Smooth muscle cell of the brain vasculature (primary cell): ENCODE data around the gene RARRES2.

Experiments used
- DNase-seq: peaks from one replicate; pipeline ENCODE4 v3.0.0-alpha.2; 2012; ENCODE audit warnings: low read depth, low spot score

Gene RARRES2

GRCh38 chr7:150377196-150377595 lies 35.8 kb upstream of the RARRES2 start:
- DNase-seq, result no peak

GRCh38 chr7:150376560-150376959 lies 35.1 kb upstream of the RARRES2 start:
- DNase-seq, result no peak

- no peak for DNase-seq
These were observed 34.5 kb upstream of the RARRES2 start for GRCh38 chr7:150375662-150376521.

- no peak for DNase-seq
These were observed 33.0 kb upstream of the RARRES2 start for GRCh38 chr7:150374472-150374871.

DNA sequence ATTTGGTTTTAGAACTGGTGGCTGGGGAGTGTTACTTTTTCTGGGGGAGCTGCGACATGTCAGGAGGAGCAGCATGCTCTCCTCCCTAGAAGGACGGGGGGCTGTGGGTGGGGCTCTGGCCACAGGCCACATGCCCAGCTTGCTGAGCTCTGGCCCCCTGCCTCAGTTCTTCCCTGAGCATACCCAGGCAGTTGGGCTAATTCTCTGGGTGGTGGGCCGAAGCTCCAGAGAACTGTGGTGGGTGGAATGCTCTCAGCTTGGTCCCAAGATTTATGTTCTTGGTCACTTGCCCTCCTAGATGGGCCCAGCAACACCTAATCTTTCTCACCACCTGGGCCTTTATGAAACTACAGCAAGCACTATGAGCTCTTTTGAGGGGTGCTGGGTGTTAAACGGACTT lies 32.6 kb upstream of the RARRES2 start:
- DNase-seq, result no peak

DNA sequence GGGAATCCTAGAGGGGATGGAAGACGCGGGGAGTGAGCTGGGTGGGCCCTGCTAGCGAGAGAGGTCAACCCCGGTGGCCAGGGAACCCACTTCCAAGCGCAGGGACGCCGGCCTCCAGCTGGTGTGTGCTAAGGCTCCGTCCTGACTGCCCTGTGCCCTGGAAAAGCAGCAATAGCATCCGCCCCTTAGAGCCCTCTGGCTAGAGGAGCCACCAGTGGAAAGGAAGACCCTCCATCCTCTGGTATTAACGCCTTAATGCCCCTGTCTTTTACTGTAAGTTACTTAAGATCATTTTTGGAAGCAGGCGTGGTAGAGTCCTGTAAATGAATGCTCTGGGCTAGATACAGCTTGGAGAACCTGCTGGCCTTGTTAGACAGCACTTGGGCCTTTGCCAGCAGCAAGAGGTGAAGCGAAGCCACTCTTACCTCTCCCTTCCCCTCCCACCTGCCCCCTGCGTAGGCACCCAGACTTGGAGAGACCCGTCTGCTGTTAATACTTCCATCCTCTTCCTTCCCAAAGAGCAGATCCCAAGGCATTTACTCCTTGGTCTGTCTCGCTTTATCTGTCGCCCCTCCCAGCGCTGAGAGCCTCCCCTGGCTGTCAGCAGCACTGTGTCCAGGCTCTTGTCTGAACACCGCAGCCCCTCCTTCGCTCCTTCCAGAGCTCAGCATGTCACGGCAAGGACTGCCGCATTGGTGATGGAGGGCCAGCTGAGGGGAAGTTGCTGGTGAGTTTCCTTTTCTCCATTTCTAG lies 31.8 kb upstream of the RARRES2 start:
- no peak for DNase-seq

DNA sequence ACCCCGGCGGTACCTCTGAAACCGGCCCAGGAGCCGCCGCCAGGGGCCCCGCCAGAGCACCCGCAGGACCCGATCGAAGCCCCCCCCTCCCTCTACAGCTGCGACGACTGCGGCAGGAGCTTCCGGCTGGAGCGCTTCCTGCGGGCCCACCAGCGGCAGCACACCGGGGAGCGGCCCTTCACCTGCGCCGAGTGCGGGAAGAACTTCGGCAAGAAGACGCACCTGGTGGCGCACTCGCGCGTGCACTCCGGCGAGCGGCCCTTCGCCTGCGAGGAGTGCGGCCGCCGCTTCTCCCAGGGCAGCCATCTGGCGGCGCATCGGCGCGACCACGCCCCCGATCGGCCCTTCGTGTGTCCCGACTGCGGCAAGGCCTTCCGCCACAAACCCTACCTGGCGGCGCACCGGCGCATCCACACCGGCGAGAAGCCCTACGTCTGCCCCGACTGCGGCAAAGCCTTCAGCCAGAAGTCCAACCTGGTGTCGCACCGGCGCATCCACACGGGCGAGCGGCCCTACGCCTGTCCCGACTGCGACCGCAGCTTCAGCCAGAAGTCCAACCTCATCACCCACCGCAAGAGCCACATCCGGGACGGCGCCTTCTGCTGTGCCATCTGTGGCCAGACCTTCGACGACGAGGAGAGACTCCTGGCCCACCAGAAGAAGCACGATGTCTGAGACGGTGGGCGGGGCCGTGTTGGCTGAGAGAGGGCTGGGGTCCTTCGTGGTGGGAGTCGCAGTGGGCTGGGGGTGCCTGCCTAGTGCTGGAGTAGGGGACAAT lies 31.0 kb upstream of the RARRES2 start:
- no peak for DNase-seq

DNA sequence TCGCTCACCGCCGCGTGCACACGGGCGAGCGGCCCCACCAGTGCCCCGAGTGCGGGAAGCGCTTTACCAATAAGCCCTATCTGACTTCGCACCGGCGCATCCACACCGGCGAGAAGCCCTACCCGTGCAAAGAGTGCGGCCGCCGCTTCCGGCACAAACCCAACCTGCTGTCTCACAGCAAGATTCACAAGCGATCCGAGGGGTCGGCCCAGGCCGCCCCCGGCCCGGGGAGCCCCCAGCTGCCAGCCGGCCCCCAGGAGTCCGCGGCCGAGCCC lies 30.5 kb upstream of the RARRES2 start:
- DNase-seq, result no peak

GRCh38 chr7:150371131-150371995 lies 29.9 kb upstream of the RARRES2 start:
- DNase-seq, result no peak

- DNase-seq, result no peak
These were observed 29.2 kb upstream of the RARRES2 start for GRCh38 chr7:150370612-150371071.

DNA sequence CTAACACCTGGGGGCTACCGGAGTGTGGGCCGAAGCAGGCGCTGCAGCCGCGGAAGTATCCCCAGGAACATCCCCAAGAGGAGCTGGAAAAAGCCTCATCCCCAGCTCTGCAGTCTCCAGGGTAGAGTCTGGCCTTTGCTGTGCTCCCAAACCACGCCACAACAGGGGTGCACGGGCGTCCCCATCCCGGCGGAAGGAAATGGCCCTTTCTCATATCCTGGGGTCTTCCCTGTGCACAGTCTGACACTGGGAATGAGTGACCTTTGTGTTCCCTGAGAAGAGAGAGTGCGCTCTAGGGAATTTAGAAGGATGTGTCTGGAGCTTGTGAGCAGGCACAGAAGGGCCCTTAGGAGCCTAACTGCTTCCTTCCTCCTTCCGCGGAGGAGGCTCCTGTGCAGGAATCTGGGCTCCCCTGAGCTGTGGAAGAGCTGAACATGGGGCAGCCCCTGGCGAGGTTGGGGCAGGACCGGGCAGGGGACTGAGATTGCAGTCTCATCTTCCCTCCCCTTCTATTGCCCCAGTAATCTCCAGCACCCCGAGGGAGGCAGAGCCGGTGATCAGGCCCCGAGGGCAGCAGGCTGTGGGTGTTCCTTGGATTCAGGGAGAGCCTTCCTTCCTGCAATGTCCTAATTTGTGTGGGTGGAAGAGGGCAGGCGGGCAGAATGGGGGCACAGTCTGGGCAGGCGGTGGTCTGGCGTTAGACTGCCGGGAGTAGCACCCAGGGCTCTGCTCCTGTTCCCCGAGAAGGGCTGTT lies 28.5 kb upstream of the RARRES2 start:
- no peak for DNase-seq

- no peak for DNase-seq
These were observed 27.7 kb upstream of the RARRES2 start for GRCh38 chr7:150368884-150369747.

DNA sequence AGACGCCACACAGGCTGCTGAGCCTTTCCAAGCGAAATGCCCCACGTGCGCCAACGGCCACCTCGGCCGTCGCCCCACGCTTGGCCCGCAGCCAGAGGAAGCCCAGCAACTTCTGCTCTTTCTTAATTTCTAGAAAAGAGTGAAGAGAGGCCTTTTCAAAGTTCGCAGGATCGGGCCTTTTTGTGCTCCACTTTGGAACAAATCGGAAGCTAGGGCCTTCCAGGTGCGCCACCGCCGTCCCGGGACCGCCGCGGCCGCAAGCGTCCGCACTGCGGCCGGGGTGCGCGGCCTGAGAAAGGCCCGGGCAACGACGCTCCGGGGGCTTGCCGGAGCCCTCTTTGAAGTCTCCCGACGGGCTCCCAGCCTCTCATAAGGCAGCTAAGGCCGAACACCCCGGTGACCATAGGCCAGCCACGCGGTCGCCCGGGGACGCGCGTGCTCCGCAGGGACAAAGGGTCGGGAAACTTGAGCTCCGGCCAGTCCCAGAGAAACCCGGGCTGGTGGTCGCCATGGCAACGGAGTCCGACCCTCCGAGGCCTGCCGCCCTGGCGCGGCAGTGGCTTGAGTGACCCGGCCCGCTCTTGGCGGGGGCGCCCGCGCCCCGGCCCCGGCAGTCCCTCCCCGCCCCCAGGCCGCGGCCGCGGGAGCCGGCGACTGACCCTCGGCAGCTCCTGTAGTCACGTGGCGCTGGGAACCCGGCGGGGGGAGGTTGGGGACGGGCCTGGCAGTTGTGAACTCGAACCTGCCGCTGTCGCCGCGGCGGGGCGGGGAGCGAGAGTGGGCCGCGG lies 26.9 kb upstream of the RARRES2 start, which contains the start of gene REPIN1:
Gene REPIN1 (plus strand): TSS at position 727 of the 788 bp plus-strand sequence. CDS start 890 bp downstream, outside the sequence.
- no peak for DNase-seq

DNA sequence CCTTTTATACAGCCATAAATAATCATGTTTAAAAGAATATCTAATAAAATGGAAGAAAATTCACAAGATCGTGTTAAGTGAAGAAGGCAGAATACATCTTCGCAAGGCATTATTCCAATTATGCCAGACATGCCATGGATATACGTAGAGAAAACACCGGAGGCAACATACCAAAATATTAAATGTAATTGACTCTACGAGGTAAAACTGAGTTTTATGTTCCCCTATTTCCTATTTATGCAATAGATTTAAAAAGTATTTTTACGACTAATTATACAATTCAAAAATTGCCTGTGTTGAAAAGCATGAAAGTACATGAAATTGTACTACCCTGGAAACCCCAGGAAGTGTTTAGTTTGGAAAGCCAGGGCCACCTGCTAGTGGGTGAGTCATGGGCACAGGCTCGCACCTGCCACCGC lies 26.3 kb upstream of the RARRES2 start:
- no peak for DNase-seq

DNA sequence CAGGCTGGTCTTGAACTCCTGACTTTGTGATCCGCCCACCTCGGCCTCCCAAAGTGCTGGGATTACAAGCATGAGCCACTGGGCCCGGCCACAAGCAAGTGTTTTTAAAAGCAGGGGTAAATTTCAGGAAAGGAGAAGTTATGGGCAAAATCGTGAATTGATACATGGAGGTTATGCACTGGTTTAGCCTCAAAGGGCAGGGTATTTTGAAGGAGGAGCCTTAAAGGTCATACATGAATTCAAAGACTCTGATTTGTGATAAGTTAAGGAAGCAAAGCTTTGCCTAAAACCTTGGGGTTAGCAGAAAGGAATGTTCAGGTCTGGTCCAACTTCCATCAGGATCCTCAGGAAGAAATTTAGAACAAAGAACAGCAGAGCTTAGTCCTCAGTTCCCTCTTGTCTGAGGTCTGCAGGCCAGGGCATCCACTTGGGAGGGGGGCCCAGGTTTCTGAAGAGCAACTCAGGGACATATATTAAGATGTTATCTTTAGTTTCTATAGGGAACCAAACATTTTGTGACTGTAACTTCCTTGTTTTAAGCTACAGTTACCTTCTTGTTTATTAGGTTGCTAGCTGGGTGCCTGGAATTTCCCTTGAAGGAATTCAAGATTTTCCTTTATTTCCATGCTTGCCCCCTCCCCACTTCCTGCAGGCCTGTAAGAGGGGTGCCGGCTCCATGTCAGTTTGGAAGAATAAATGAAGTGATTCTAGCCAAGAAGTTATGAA lies 24.4 kb upstream of the RARRES2 start:
- DNase-seq, result no peak

DNA sequence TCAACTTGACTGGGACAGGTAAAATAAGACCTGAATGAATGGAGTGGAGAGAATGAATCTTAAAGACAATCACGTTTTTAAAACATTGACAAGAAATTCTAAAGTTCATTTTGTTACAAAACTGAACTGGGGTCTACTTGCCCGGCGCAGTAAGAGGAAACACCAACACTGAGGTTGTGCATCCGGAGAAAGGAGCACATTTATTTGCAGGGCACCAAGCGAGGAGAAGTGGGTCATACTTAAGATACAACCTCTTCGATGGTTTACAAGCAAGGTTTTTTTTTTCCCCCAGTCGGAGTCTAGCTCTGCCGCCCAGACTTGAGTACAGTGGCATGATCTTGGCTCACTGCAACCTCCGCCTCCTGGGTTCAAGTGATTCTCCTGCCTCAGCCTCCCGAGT lies 23.8 kb upstream of the RARRES2 start:
- DNase-seq, result no peak

GRCh38 chr7:150363872-150364271 lies 22.4 kb upstream of the RARRES2 start:
- no peak for DNase-seq

DNA sequence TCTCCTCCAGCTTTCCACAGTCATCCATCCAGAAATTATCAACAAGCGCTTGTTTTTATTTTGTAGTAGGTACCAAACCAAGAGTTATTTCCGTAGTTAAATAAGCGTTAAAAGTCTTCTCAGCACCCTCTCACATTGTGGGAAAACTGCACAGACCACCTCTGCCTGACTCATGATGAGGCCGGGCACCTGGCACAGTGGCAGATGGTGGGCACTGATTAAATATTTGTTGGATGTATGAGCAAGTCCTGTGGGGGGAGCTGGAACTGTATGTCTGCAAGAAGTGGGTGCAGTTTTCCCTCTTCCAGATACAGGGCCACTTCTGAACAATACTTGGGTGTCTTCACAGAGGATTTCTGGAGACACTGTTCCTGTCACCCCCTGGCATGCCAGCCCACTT lies 21.9 kb upstream of the RARRES2 start:
- DNase-seq, result no peak
